CD4-positive, alpha-beta T cell treated with Interleukin-6 at 100 ng/mL for 8 hours (primary cell): Measurements from ENCODE around the gene CDCP1.

Experiments
- DNase-seq: peaks from one replicate; pipeline ENCODE4 v3.0.0-alpha.2; 2020; ENCODE audit warnings: mixed read lengths, low spot score

CDCP1 gene, protein sequence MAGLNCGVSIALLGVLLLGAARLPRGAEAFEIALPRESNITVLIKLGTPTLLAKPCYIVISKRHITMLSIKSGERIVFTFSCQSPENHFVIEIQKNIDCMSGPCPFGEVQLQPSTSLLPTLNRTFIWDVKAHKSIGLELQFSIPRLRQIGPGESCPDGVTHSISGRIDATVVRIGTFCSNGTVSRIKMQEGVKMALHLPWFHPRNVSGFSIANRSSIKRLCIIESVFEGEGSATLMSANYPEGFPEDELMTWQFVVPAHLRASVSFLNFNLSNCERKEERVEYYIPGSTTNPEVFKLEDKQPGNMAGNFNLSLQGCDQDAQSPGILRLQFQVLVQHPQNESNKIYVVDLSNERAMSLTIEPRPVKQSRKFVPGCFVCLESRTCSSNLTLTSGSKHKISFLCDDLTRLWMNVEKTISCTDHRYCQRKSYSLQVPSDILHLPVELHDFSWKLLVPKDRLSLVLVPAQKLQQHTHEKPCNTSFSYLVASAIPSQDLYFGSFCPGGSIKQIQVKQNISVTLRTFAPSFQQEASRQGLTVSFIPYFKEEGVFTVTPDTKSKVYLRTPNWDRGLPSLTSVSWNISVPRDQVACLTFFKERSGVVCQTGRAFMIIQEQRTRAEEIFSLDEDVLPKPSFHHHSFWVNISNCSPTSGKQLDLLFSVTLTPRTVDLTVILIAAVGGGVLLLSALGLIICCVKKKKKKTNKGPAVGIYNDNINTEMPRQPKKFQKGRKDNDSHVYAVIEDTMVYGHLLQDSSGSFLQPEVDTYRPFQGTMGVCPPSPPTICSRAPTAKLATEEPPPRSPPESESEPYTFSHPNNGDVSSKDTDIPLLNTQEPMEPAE

DNA sequence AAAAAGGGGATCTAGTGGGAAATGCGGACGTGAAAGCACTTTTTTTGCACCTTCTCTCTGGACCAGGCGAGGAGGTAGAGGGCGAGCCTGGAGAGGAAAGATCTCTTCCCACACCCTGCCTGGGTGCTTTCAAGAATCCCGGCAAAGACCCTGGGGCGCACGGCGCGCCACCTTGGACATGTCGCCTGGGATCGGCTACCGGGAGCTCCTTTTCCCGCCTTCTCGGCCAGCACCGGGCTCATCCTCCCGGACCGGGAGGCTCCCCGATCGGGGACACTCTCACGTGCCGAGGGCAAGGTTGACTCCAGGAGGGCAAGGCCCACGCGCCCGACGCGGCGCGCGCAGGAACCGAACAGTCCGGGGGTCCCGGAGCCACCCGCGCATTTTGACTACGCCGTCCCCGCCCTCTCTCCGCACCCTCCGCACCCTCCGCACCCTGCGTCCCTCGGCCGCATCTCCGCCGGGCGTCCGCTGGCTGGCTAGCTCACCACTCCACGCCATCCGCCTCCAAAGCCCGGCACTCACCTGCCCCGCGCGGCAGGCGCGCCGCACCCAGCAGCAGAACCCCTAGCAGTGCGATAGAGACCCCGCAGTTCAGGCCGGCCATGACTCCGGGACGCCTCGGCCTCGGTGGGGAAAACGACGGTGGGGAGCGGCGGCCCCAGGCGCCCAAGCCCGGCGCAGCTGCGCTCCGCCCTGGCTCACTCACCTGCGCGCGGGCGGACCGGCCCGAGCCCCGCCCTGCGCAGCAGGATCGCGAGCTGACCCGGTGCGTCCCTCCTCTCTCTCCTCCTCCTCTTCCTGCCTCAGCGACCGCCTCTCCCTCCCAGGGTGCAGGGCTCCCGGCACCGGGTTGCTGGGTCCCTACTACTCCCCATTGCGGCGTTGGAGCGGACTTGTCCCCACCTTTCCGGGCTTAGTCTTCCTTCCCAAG is at the start of gene CDCP1:
Gene CDCP1 (minus strand): TSS at position 698 of the 934 bp plus-strand sequence. CDS start 91 bp downstream, at position 607.
- DNase-seq = no peak

DNA sequence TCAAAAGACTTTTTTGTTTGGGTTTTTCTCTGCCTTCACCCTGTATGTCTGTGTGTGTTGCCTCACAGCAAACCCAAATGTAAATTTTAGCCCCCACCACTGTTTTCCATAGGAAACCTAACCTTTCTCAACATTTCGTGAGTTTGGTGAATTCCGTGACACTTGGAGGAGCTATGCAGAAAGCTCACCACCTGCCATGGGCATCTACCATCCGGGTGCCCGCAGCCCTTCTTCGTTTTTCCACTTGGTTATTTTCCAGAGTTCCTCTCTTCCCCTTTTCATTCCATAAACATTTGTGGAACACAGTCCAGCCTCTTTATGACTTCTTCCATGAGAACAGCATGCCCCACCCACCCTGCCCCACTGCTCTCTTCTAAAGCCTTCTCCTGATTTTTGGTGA is 48.6 kb upstream of the CDCP1 start:
- DNase-seq = no peak

DNA sequence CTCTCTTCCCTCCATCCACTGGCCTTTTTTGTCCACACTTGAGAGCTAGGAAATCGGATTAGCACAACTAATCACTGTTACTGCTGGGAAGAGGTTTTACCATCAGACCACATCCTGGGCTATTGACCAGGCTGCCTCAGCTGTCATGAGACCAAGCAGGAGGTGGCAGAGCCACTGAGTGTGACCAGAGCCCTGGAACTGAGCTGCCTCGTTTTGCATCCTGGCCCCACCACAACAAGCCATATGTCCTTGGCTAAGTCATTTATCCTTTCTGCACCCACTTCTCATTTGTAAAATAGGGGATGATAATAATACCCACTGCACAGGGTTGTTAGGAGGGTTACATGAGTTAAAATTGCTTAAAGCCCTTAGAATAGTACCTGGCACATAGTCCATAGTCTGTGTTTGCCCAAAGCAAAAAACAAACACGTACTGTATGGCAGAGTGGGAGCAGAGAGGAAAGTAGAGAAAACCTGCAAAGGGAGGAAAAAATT is 45.8 kb upstream of the CDCP1 start:
- no peak for DNase-seq

DNA sequence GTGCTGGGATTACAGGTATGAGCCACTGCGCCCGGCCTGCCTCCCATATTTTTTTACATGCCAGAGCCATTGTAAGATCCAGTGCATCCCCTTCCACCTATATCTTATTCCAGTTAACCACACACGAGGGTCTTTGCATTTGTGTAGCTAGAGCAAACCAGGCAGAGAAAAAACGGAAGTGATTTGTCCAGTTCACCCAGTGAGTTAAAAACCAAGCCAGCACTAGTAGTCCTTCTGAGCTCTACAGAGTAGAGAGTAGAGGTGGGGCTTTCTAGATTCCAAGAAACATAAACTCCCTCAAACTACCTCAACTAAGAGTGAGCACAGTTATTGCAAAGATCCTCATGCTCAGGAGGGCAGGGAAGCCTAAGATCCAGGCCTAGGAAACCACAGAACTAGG is 45.2 kb upstream of the CDCP1 start:
- DNase-seq = no peak

DNA sequence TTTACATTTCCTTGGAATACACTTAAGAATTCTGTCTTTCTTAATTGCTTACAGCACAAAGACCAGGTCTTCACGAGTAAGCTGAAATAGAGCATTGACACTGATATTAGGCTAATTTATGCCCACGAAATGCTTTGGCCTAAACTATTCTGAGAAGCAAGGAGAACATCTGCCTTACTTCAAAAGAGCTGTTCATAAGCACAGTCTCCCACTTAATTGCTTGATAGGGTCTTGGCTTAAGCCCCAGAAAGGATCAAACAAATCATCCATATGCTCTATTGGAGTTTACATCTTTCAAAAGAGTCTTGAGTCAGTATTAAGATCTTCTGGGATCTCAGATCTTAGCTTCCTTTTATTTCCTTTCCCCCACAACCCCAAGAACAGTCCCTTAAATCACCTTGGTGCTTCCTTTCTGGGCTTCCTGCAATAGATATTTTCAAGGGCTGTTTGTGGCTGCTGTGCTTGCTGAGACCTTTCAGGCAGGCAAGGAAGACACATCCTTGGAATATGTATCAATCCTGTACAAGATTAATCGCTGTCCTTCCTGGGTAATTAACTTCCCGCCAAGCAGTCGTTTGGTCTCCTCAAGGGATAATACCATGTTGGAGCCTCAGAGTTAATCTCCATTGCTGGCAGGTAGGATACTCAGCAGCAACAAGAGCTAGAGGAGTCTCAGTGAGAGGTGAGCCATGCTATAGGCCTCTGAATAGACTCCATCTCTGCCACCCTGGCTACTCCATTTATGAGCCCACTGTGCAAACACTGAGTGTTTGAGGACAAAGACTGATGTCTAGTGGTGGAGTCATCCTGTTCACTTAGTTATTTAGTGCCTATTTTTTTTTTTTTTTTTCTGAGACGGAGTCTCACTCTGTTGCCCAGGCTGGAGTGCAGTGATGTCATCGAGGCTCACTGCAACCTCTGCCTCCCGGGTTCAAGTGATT is 42.8 kb upstream of the CDCP1 start:
- DNase-seq = no peak

DNA sequence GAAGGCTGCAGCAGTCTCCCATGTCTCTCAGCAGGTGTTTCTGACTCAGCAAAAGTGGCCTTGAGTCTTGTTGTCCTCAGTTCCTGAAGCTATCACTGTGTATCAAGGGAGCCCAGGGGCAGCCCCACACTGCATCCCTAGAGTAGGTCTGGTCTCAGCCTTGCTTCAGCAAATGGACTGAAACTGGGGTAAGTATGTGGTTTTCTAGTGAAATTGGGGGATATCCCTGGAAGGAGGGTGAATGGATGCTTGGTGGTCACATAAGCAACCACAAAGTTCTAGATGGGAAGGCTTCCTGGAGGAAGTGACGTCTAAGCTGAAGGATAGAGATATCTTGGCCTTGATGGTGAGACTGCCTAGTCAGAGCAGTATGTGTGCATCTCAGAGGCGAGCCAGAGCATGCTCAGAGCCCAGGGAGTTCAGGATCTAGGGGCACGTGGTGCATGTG is 41.5 kb upstream of the CDCP1 start:
- no peak for DNase-seq

DNA sequence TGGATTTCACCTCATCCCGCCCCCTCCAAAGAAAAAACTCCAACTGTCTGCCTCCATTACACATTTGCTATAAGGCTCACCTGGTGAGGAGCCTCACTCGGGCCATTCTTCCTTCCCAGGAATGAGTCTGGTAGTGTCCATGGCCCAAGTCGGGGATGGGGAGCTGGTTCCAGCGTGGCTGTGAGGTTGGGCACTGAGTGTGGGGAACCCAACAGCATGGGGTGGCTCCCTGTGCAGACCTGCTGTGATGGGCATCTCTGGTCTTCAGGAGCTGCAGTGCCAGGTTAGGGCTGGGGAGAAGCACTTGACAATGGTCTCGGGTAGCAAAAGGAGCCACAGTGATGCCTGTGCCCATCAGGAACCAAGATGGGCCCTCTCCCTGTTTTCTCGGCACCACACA is 40.7 kb upstream of the CDCP1 start:
- no peak for DNase-seq

DNA sequence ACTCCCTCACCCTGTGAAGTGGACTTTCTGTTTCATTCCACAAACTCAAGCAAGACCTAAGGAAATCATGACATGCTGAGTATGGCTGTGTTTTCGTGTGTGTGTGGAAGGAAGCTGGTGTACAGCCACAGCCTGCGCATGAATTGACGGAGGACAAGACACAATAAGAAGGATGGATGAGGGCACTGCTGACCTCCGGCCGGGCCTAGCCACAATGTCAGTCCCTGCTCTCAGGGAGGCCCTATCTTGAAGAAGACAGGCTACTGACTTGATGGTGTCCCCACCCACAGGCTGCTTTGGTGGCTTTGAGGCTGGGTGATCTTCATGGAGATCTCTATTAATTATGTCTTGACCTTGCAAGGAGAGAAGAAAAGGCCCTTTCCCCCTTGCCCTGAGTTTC is 39.3 kb upstream of the CDCP1 start:
- DNase-seq = no peak

DNA sequence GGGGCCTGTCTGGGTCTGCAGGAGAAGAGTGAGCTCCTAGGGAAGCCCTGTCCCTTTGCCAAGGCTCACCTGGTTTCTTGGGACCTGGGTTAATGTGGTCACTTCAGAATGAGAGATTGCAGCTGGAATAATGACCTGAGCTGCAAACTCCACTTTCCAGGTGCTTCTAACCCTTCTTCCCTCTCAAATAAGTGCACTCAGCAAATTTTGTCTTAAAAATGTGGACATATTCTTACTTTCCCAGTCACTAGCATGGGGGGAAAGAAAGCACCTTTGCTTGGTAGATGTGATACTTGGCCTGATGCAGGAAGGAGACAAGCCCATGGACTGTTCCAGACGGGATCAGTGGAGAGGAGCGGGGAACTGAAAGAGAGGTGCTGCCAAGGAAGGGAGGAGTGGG is 38.9 kb upstream of the CDCP1 start:
- no peak for DNase-seq

DNA sequence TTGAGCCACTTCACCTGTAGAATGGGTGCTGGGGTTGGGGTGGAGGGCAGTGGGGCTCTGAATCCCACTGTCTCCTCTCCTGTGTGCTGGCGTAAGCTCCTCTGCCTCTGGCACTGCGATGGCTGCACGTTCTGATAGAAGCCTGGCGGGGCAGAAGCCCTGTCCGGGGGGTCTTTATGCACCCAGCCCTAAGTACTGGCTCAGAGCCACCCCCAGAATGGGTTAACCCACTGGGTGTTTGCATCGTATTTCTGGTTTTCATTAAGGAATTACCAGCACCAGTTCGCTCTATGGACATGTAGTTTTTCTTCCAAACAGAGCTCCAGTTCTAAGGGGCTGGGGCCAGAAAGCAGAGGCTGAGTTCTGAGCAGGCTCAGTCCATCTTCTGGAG is 37.7 kb upstream of the CDCP1 start:
- DNase-seq = no peak

DNA sequence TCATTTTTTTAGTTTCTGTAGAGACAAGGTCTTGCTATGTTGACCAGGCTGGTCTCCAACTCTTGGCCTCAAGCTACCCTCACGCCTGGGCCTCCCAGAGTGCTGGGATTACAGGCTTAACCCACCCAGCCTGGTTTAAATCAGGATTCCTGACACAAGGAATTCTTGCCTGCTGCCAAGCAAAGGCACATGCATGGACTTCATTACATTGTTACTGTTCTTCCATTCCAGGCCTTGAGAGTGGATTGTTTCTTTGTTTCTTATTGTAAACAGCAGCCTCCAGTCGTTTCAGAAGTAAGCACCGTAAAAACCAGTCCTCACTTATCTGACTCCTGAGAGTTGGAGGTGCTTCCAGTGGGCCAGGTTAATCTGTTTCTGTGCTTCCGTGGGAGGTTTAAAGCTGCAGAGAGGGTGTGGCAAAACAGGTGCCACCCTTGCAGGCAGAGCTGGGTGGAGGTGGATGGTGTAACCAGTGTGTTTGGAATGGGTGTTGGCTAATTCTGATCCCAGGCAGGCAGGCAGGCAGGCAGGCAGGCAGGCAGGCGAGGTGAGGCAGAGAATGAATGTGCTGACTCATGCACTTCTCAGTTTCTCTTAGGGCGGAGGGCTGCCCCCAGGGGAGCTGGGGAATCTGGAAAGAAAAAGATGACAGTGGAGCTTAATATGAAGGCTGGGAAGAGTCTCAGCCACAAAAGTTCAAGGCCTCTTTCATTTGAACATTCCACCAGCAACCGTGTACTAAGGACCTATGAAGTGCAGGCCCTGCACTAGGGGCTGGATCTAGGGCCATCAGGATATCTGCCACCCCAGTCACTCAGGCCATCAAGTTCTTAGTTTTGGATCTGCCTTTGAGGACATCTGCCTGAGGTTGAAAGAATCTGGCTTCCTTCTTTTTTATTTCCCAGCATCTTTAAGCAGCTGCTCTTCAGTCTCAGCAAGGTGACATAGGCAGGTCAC is 37.0 kb upstream of the CDCP1 start:
- DNase-seq = no peak

DNA sequence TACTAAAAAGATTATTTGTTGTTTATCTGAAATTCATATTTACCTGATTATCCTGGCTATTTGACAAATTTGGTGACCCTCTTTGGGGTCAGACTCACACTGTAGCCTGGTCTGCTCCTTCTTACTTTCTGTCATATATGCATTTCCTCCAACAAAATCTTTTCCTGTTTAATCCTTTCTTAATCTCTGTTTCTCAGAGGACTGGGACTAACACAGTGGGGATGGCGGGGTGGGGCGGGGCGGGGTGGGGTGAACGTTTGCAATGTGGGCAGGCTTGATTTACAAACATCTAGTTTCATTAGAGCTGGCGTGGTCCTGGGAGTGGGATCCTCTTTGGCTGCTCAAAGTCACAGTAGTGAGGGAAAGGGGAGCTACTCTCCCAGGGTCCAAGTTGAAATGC is 35.3 kb upstream of the CDCP1 start:
- DNase-seq = no peak

DNA sequence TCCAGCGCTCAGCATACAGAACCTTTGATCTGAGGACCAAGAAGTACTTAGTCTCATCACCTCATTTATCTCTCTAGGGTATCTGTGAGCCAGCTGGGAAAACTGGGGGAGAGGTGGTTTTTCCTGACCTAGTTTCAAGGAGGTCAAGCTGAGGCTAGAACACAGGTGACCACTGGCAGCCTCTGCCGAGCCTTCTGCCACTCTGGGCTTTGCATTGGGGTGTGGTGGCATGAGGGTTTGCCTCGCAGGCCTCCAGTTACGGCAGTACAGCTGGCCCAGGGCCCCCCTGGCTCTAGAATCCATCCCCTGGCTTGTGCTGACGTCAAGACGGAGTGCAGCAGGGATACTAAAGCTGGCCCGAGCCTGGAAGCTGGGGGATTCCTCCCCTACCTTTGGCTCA is 34.7 kb upstream of the CDCP1 start:
- no peak for DNase-seq

DNA sequence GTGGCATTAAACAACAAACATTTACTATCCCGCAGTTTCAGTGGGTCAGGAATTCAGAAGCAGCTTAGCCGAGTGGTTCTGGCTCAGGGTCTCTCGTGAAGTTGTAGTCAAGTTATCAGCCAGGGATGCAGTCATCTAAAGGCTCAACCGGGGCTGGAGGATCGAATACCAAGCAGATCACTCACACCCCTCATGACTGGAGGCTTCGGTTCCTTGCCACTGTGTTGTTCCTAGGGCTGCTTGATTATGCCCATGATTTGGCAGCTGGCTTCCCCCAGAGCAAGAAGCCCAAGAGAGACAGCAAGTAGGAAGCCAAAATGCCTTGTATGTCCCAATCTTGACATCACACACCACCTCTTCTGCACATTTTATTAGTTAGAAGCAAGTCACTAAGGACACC is 33.9 kb upstream of the CDCP1 start:
- no peak for DNase-seq

DNA sequence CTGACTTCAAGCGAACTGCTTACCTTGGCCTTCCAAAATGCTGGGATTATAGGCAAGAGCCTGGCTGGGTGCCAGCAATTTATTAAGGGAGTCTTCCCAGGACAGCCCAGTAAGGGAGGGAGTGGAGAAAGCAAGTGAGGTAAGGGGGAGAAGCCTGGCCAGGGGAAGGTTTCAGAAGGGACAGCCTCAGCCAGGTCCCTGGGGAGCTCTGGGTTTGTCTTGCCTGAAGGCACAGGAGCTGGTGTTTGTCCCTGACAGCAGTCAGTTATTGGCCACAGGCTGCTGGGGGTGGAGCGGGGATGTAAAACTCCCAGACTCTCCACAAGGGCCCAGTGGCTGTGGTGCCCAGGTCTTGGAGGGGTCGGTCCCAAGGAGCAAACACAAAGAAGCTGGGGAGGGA is 33.0 kb upstream of the CDCP1 start:
- DNase-seq = no peak

DNA sequence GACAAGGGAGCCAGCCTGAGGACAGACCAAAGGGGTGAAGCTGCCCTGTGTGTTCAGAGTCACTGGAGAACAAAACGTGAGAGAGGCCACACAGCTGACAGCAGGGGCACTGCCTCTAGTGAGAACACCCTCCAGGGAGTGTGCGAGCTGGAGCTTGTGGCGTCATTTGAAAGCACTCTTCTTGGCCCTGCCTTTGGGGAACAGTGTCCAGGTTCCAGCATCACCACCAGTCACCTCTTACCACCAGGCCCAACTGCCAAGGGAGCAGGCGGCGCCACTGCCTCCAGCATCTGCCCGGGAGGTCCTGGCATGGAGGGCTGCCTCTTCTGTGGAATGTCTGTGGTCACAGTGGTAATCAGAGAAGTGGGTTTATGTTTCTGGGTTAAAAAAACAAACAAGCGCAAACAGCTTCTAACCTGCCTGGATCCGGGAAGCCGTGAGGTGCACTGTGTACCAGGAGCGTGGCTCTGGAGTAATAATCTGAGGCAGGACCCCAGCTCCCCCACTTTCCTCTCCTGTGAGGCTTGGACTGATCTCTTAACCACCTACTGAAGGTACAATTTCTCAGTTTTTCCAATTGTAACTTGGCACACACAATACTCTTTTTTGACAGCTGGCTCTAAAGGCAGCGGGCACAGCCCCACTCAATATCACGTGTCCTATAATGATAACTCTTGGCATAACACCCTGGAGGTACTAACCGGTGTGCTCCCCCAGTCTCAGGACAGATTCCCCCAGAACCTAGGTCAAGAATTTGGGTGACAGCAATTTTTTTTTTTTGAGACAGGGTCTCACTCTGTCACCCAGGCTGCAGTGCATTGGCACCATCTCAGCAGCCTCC is 32.2 kb upstream of the CDCP1 start:
- no peak for DNase-seq

DNA sequence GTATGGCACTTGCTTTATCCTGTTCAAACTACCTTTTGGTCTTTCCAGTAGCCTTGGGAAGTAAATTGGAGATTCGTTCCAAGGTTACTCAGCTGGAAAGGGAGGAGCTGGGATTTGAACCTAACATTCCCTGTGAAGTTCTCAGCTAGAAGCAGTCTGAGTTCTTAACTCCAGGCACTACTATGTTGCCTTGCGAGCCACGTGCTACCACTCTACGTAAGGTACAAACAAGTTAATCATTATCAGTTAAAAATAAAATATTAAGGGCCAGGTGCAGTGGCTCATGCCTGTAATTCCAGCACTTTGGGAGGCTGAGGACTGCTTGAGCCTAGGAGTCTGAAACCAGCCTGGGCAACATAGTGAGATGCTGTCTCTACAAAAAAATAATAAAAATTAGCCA is 30.7 kb upstream of the CDCP1 start:
- DNase-seq = no peak

DNA sequence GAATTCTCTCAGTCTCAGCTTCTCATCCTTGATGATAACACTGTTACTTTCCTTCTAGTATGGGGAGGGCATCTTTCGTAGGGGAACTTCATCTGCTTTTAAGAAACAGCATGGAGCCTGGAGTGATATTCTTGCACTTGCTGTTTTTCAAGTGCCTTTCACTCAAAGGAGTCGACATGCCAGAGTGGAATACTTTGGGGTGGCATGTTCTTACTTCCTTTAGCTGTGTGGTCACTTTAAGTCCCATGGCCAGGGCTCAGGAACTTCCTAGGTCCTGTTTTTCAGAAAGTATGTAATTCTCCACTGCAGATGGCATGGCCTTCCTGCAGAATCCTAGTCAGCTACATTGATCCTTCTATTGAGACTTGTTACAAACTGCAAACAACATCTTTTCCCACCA is 28.1 kb upstream of the CDCP1 start:
- DNase-seq = no peak

DNA sequence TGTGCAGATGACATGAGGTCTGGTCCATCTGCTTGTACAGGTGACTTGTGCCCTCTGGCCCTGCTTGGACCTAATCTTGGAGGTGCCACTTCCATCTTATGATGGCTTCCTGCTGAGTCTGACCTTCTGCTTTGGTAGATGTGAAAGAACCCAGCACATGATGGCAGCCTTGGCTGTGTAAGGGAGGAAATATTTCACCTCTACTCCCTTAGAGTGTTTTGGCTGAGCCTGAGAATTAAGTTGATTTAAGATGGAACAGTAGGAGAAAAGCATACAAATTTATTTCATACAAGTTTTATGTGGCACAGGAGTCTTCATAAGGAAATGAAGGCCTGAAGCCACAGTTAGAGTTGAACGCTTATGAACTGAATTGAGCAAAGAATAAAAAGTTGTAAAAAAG is 27.6 kb upstream of the CDCP1 start:
- DNase-seq = no peak
